ENCODE data around the gene CPSF4L.

Gene CPSF4L

DNA sequence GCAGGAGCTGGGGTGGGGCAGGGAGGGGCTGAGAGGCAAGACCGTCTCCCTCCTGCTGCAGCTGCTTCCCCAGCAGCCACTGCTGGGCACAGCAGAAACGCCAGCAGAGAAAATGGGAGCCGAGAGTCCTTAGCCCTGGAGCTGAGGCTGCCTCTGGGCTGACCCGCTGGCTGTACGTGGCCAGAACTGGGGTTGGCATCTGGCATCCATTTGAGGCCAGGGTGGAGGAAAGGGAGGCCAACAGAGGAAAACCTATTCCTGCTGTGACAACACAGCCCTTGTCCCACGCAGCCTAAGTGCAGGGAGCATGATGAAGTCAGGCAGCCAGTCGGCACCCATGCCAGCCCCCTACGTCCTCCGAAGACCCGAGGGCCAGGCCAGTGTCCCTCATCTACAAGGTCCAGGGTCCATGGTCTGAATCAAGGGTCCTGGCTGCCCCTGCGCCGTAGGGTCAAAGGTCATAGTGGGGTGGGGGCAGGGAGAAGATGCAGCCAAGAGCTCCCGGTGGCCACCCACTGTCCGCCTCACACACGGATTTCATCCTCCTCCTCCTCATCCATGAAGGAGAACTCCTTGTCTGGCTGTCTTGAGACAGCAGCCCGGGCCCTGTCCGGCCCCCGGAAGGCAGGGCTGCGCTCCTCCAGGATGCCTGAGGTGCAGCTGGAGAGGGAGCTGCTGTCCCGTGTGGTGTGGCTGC, 23.4 kb upstream of the CPSF4L start:
- no peak overlapping the region for H3K4me3 ChIP-seq (ENCODE audit: low read depth, low read length)
- TF ChIP-seq POLR2A (IDR thresholded peaks at IDR 0.05; ENCODE audit: extremely low read depth, insufficient read length), result no peak
- TF ChIP-seq, protein P1, sequence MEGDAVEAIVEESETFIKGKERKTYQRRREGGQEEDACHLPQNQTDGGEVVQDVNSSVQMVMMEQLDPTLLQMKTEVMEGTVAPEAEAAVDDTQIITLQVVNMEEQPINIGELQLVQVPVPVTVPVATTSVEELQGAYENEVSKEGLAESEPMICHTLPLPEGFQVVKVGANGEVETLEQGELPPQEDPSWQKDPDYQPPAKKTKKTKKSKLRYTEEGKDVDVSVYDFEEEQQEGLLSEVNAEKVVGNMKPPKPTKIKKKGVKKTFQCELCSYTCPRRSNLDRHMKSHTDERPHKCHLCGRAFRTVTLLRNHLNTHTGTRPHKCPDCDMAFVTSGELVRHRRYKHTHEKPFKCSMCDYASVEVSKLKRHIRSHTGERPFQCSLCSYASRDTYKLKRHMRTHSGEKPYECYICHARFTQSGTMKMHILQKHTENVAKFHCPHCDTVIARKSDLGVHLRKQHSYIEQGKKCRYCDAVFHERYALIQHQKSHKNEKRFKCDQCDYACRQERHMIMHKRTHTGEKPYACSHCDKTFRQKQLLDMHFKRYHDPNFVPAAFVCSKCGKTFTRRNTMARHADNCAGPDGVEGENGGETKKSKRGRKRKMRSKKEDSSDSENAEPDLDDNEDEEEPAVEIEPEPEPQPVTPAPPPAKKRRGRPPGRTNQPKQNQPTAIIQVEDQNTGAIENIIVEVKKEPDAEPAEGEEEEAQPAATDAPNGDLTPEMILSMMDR (IDR thresholded peaks at IDR 0.05; ENCODE audit: low read depth, low read length), result no peak
- no peak for TF ChIP-seq MYC (IDR thresholded peaks at IDR 0.05; ENCODE audit: low read depth, low read length)
- DNase-seq (ENCODE audit: low read depth), result no peak

DNA sequence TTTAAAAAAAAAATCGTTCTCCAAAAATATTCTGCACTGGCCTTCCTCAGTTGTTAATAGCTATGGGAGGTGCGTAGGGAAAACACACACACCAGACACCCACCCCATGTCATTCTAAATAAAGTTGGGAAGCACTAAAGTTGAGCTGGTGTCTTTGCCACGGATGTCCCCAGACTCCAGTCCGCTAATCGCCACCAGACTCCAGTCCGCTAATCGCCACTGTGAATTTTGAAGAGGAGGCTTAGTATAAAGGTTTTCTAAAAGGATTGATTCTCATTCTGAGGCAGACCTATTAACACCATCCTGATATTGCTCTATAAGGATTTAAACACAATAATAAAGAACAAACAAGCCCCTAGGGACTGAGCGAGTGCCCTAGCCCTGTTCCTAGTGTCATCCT, 22.7 kb upstream of the CPSF4L start:
- no peak overlapping the region for H3K4me3 ChIP-seq (ENCODE audit: low read depth, low read length)
- TF ChIP-seq MYC (IDR thresholded peaks at IDR 0.05; ENCODE audit: low read depth, low read length) (no peak), POLR2A (IDR thresholded peaks at IDR 0.05; ENCODE audit: extremely low read depth, insufficient read length) (no peak)
- TF ChIP-seq, protein P1 (IDR thresholded peaks at IDR 0.05; ENCODE audit: low read depth, low read length), result no peak
- TF ChIP-seq, protein P2, sequence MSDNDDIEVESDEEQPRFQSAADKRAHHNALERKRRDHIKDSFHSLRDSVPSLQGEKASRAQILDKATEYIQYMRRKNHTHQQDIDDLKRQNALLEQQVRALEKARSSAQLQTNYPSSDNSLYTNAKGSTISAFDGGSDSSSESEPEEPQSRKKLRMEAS (IDR thresholded peaks at IDR 0.05; ENCODE audit: low read depth, low read length), result no peak
- peak; percentile 28 for DNase-seq (ENCODE audit: low read depth)

DNA sequence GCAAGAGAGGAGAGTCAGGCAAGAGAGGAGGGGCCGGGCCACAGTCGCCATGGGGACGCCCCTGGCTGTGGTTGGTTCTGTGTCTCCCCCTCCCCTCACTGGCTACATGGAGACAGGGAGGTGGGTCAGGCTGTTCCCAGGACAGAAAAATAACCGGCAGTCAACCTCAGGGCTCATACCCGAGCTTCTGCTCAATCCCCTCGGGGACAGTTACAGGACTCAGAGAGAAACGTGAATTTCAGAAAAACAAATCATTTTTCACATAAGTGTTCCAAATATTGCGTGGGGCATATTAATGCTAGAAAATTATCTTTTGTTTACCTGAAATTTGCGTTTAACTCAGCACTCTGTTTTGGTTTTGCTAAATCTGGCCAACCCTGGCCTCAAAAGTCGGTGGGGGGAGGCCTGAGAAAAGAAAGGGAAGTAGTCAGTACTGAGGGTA, 22.2 kb upstream of the CPSF4L start:
- peak; percentile 79 for DNase-seq (ENCODE audit: low read depth)
- H3K4me3 ChIP-seq (ENCODE audit: low read depth, low read length), result no peak overlapping the region
- TF ChIP-seq, protein P2 (IDR thresholded peaks at IDR 0.05; ENCODE audit: low read depth, low read length), result no peak
- TF ChIP-seq POLR2A (IDR thresholded peaks at IDR 0.05; ENCODE audit: extremely low read depth, insufficient read length) (no peak), MYC (IDR thresholded peaks at IDR 0.05; ENCODE audit: low read depth, low read length) (no peak)
- TF ChIP-seq, protein P1 (IDR thresholded peaks at IDR 0.05; ENCODE audit: low read depth, low read length), result no peak

DNA sequence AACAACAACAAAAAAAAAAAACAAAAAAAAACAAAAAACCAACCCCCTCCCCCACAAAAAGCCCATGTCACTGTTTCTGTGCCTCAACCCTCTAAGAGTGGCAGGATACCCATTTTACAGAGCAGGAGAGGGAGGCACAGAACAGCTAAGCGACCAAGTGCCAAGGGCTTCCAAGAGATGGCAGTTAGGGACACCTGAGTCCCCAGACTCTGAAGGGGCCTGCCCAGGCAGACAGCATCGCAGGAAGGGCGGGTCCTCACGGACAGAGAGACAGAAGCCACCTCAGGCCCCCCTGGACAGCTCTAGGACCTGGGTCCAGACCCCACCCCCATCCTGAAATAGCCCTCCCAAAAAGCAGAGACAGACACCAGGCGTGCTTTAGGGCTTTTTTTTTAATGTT, 21.6 kb upstream of the CPSF4L start:
- TF ChIP-seq, protein P2 (IDR thresholded peaks at IDR 0.05; ENCODE audit: low read depth, low read length), result no peak
- TF ChIP-seq, protein P1 (IDR thresholded peaks at IDR 0.05; ENCODE audit: low read depth, low read length), result no peak
- TF ChIP-seq MYC (IDR thresholded peaks at IDR 0.05; ENCODE audit: low read depth, low read length) (no peak), POLR2A (IDR thresholded peaks at IDR 0.05; ENCODE audit: extremely low read depth, insufficient read length) (no peak)
- no peak overlapping the region for H3K4me3 ChIP-seq (ENCODE audit: low read depth, low read length)
- no peak for DNase-seq (ENCODE audit: low read depth)

DNA sequence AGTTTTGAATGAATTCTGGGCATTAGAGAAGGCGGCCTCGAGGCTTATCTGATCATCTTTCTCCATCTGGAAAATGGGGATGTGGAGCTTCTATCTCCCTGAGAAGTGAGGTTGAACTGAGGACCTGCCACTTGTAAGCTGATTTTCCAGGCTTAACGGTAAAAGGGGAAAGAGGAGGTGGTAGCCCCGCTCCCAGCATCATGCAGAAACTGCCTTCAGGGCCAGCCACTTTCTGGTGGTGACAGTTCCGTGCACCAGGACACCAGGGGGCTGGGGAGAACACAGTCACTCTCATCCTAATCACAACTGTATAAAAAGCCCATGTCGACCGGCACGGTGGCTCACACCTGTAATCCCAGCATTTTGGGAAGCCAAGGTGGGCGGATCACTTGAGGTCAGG, 20.9 kb upstream of the CPSF4L start:
- TF ChIP-seq POLR2A (IDR thresholded peaks at IDR 0.05; ENCODE audit: extremely low read depth, insufficient read length), result no peak
- TF ChIP-seq MYC (IDR thresholded peaks at IDR 0.05; ENCODE audit: low read depth, low read length), result no peak
- TF ChIP-seq, protein P2 (IDR thresholded peaks at IDR 0.05; ENCODE audit: low read depth, low read length), result no peak
- TF ChIP-seq, protein P1 (IDR thresholded peaks at IDR 0.05; ENCODE audit: low read depth, low read length), result no peak
- no peak for DNase-seq (ENCODE audit: low read depth)
- H3K4me3 ChIP-seq (ENCODE audit: low read depth, low read length), result no peak overlapping the region

All from NB4 (cell line).